Activated T-helper 9 cell treated with anti-CD3 and anti-CD28 coated beads, Interleukin-2, amount 50 U/mL, for 16 hours (primary cell): Measurements from ENCODE around the gene VPS41.

ENCODE experiments used
- DNase-seq: peaks from one replicate; pipeline ENCODE4 v3.0.0-alpha.2; 2020; ENCODE audit warnings: low read depth

Gene VPS41

GRCh38 chr7:38801786-38802185, 107.2 kb downstream of the VPS41 start:
- no peak for DNase-seq

DNA sequence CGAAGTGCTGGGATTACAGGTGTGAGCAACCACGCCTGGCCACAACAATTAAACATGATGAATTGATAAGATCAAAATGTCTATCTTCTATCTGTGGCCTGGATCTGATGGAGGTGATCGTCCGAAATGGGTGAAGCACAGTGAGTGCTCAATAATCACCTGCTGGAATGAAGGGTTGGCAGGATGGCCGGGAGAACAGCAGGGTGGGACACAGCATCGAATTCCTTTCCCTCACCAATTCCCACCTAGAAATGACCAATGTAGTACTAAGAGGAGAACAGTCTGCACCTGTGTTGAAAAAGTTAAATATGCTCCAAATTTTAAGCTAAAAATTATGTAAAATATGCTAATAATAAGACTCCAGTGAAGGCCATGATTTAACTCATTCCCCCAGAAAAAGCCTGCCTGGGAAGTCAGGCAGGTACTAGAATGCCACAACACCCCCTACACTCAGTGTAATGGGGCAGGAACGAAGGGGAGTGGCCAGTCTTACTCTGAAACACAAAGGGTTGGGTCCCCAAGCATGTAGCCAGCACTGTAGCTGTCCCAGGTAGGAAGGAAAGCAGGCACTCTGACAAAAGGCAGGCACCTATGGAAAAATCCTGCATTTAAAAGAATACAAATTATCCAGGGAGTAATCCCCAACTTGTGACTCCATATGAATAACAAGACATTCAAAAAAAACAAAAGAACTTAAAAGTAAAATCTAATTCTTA, 110.3 kb downstream of the VPS41 start:
- DNase-seq = no peak

DNA sequence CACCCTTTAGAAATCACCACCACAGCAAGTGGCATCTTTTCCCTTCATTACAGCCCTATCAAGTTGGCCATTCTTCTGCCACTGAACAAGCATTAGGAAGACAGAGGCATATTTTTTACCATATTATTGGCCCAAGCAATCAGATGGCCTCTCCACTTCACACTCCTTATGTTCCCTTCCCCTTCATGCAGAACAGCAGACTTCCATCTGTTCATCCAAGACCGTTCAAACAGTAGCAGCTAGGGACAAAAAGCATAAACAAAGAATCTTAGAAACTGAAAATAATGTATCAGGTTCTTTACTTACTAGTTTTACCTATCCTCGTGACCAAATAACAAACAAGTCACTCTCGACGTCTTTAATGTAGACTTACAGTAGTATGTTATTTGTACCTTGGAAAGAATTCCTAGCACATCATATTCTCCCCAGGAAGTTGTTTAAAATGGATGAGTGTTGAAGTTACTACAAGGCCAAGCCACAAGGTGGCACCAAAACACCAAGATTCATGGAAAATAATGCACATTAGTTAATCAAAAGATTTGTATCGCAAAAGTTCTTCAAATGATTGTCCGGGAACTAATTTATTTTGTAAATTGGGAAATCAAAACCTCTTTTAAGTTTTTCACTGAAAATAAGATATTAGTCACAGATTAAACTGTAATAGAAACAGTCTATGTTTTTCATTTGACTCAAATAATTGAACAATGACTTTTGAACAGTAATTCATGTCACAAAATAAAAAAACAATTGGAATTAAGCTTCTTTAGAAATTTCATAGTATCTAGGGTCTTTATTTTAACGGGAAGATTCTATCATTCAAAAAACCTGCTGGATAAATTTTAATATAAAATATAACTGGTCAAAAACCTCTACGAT, 112.1 kb downstream of the VPS41 start:
- DNase-seq = peak; percentile 8

GRCh38 chr7:38795593-38795992, 113.4 kb downstream of the VPS41 start:
- DNase-seq = no peak

DNA sequence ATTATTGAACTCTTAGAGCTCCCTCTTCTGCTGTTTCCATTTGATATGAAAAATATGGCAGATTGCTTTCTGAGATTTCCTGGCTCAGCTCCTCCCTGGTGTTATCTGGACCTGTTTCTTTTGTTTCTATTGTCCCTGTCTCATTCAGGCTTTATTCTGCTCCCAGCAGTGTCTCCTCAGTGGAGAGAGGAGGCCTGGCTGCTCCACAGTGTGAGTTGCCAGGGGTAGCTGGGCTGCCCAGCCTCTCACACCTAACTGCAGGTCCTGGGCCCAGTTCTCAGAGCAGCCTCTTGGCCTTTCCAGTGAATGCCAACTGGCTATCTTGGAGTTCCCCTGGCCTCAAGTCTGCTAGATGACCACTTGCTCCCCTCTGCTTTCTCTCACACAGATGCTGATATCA, 127.0 kb downstream of the VPS41 start:
- DNase-seq = no peak

- no peak for DNase-seq
Observed at GRCh38 chr7:38777609-38778008, 131.4 kb downstream of the VPS41 start.

- no peak for DNase-seq
Observed at GRCh38 chr7:38775506-38776175, 133.3 kb downstream of the VPS41 start.

DNA sequence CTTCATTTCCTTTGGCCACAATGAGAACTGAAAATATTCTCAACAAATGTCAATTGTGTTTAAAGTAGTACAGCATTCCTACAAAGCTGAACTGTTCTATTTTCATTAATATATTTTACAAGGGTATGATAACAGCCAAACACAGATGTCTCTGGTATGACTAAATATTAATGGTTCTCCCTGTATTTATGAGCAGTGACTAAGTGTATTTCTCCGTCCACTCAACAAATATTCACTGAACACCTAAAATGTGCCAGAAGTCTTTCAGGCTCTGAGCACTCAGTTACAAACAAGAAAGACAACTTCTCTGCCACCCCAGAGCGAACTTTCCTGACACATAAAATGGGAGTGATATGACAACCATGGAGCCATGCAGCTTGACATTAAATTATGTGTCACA, 135.6 kb downstream of the VPS41 start:
- DNase-seq = no peak

- DNase-seq = no peak
Observed at GRCh38 chr7:38760226-38760625, 148.8 kb downstream of the VPS41 start.

- DNase-seq = no peak
Observed at GRCh38 chr7:38759028-38759427, 150.0 kb downstream of the VPS41 start.

DNA sequence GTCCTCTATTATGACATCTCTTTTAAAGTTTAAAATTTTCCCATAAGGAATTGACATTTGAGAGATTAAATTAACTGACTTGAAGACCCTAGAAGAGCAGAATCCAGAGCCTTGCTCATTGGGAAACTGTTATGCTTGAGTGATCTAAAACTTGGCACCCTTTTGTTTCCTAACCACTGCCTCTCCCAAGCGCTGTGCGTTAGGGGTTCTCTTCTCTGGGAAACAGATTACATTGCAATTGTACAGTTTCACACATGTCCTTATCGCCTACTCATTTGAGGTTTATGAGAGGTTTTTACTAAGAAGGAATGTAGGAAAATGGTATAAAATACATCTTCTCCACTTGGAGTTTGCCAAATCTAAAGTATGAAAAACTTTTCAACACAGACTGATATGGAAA, 151.1 kb downstream of the VPS41 start:
- no peak for DNase-seq

DNA sequence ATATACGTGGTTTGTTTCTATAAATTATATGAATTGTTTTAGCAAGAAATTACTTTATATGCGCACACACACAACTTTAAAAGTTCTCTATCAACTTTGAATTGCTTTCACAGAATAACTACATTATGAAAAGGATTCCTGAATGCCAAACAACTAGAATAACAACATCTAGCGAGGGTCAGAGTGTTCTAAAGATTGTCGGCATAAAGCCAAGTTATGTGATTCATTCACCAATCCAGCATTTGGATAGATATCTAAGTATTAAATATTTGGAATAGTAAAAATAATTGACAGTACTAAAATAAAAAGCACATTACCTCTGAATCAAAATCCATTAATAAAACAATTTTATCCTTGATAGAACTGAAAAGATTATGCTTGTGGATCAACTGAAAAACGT, 152.5 kb downstream of the VPS41 start:
- no peak for DNase-seq

- no peak for DNase-seq
Observed at GRCh38 chr7:38753347-38753746, 155.6 kb downstream of the VPS41 start.

DNA sequence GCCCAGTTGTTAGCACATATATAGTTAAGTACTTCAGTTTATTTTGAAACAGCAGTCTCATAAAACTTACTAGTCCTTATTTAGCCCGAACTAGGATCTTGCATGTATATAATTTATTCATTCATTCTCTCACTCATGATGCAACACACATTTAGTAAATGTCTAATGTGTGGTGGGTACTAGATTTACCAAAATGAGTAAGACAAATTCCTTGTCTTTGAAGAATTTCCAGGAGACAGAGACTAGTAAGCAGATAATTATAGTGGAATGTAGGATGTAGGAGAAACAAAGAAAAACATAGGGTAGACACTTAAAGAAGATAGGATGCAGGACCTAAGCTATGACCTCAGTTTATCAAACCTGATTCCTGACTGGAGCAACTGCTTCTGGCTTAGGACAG, 157.6 kb downstream of the VPS41 start:
- no peak for DNase-seq

DNA sequence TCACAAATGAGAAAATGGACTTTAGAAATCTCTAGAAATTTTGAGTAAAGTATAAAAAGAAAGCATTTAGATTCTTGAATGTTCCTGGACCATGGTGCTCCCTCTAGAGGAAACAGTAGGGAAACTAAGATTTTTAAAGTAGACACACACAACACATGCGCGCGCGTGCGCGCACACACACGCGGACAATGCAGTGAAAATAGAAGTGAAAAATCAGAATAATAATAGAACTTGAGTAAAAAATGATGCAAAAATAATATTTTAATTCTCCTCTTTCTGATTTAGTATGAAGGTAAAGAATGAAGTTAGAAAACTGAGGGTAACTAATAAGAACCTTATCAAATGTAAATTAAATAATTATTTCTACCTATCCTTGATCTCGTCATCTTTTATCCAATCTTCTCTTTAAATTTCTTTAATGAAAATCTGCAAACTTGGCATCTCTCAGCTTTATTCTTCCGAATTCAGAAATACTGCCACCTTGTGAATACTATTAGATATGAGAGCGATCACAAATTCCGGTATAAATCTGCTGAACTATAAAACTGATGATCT, 160.9 kb downstream of the VPS41 start:
- DNase-seq = no peak

GRCh38 chr7:38746438-38746837, 162.6 kb downstream of the VPS41 start:
- DNase-seq = no peak

DNA sequence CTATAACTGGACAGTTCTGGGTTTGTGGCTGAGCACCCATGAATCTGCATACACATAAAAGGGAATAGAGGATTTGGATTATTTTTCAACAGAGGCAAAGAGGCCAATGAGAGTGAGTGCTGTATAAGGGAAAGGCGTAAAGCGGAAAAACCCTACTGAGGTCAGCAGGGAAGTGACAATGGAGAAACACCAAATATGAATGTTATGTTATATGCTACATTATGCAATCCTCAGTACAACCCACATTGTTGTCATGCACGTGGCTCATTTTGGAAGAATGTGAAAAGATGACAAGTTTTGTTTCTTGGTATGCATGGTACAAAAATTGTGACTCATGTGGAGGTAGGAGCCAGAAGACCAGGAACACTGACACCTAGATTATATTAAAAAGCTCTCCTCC, 164.2 kb downstream of the VPS41 start:
- no peak for DNase-seq

DNA sequence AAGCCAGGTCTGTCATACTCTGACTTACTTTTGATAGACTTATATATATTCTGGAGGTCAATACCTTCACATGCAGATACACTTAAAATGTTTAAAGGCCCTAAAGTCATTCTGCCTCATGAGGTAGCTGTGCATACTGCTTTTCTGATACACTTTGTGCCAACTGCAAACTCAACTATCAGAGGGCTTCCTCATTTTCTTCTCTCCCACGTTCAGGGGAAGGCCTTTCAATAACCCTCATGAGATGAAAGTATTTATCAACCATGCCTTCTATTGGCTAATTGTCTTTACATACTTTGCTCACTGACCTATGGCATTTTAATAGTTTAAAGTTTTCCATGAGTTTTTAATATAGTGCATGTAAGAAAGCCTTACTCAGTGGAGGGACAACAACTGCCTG, 165.1 kb downstream of the VPS41 start:
- DNase-seq = no peak

DNA sequence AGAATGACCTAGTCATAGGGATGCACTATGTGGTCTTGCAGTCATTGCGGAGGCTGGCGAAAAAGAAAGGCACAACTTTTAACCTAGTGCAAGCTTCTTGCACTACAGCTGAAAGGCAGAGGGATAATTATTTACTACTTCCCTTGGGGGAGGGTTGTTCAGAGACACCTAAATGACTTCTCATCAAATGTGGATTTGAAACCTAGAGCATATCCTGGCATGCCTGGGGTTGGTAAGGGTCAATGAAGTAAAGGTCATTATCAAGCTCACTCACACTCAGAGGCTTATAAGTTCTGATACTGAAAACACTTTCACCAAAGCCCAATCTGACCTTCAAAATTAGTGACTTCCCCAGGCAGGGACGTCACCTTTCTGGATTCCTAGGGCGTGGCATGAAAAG, 168.9 kb downstream of the VPS41 start:
- DNase-seq = no peak

- DNase-seq = no peak
Observed at GRCh38 chr7:38736138-38736537, 172.9 kb downstream of the VPS41 start.

- DNase-seq = no peak
Observed at GRCh38 chr7:38731215-38731614, 177.8 kb downstream of the VPS41 start.

DNA sequence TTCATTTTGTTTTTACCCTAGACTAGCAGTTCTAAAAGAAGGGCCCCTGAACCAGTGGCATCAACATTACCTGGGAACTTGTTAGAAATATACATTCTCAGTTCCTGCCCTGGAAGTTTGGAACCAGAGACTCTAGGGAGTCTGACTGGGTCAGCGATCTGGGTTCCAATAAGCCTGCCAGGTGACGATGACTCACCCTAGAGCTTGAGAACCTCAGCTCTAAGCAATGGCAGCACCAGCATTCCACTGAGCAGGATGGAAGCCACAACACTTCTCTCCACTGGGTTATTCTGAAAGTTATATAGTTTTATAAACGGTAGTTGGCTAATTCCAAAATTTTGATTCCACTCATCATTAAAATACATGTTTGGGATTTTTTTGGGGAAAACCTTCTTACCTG, 180.8 kb downstream of the VPS41 start:
- DNase-seq = no peak
